DND-41 (cell line): Measurements from ENCODE around the gene PDLIM5.

Source experiments
- CTCF ChIP-seq: IDR thresholded peaks from 2 replicates; pipeline ENCODE4 v1.5.1; 2012; ENCODE audit warnings: borderline replicate concordance, low read length, moderate library complexity, mild to moderate bottlenecking; ENCODE audit not compliant: poor library complexity, severe bottlenecking; ENCODE audit errors: extremely low read depth
- EZH2 ChIP-seq: IDR thresholded peaks from 3 replicates; pipeline ENCODE4 v1.6.1; 2012; ENCODE audit warnings: borderline replicate concordance, low read depth, mild to moderate bottlenecking, moderate library complexity, low read length, inconsistent platforms; ENCODE audit not compliant: severe bottlenecking

GRCh38 chr4:94654714-94655113 lies 203.0 kb downstream of the PDLIM5 start:
- TF ChIP-seq CTCF, result no peak
- TF ChIP-seq EZH2, result no peak
